OCI-LY3 (cell line): Measurements from ENCODE around the gene AHNAK.

ENCODE experiments used
- H2AFZ ChIP-seq: fragments of 200-600, 300-600 bp; shearing (Covaris generic); 2 replicates; pipeline ENCODE4 v1.6.0; 2014; ENCODE audit warnings: antibody characterized with exemption, low read depth, low read length
- H3K27ac ChIP-seq: fragments of 200-600, 300-600 bp; sonication (generic); 2 replicates; pipeline ENCODE4 v1.5.1; 2014; ENCODE audit warnings: mild to moderate bottlenecking, low read length, moderate library complexity, mixed read lengths
- H3K27me3 ChIP-seq: fragments of 200-600, 300-600 bp; sonication (generic); 2 replicates; pipeline ENCODE4 v1.6.1; 2014; ENCODE audit warnings: low read depth, low read length, mixed read lengths
- H3K36me3 ChIP-seq: fragments of 200-600, 300-600 bp; sonication (generic); replicated peaks from 2 replicates; pipeline ENCODE3; 2014; ENCODE audit warnings: low read depth, low read length, mixed read lengths
- H3K4me1 ChIP-seq: fragments of 300-600, 200-600 bp; sonication (generic); 2 replicates; pipeline ENCODE4 v1.6.1; 2014; ENCODE audit warnings: low read length, mixed read lengths
- H3K4me2 ChIP-seq: fragments of 200-600, 300-600 bp; sonication (generic); 2 replicates; pipeline ENCODE4 v1.6.1; 2014; ENCODE audit warnings: low read length, mixed read lengths
- H3K4me3 ChIP-seq: fragments of 300-600, 200-600 bp; sonication (generic); 2 replicates; pipeline ENCODE4 v1.5.1; 2014; ENCODE audit warnings: antibody characterized with exemption, mild to moderate bottlenecking, low read length, moderate library complexity
- H3K79me2 ChIP-seq: fragments of 300-600, 200-600 bp; shearing (Covaris generic); 2 replicates; pipeline ENCODE4 v1.6.1; 2014; ENCODE audit warnings: mild to moderate bottlenecking, low read length, mixed read lengths
- H3K9ac ChIP-seq: fragments of 300-600, 200-600 bp; shearing (Covaris generic); 2 replicates; pipeline ENCODE4 v1.6.0; 2014; ENCODE audit warnings: mild to moderate bottlenecking, low read length, moderate library complexity
- H3K9me3 ChIP-seq: fragments of 200-600, 300-600 bp; shearing (Covaris generic); 2 replicates; pipeline ENCODE4 v1.6.1; 2014; ENCODE audit warnings: low read length, mixed read lengths; ENCODE audit not compliant: insufficient read depth
- H4K20me1 ChIP-seq: fragments of 200-600, 300-600 bp; sonication (generic); 2 replicates; pipeline ENCODE4 v1.6.1; 2016; ENCODE audit warnings: low read length, mixed read lengths; ENCODE audit not compliant: insufficient read depth
- CTCF ChIP-seq: fragments of 200-600, 300-600 bp; sonication (generic); IDR thresholded peaks from 2 replicates; pipeline ENCODE4 v1.5.1; 2014; ENCODE audit warnings: antibody characterized with exemption, low read length, low read depth
- EZH2phosphoT487 ChIP-seq: fragments of 200-600 bp; shearing (Covaris generic); IDR thresholded peaks from 2 replicates; pipeline ENCODE4 v1.6.1; 2018; ENCODE audit warnings: antibody characterized with exemption, mixed run types, low read depth

The AHNAK gene

GRCh38 chr11:62536301-62536957, 10.2 kb downstream of the AHNAK start:
- no peak overlapping the region for H3K4me3 ChIP-seq
- peaks cover 96% of the 10 kb centered on the region for H4K20me1 ChIP-seq
- peaks cover 60% of the 10 kb centered on the region for H3K36me3 ChIP-seq
- H2AFZ ChIP-seq = no peak overlapping the region
- H3K27ac ChIP-seq = no peak overlapping the region
- H3K27me3 ChIP-seq = no peaks in the 10 kb centered on the region
- H3K4me2 ChIP-seq = no peak overlapping the region
- no peak for TF ChIP-seq EZH2phosphoT487
- TF ChIP-seq CTCF = no peak
- peaks cover 60% of the 10 kb centered on the region for H3K79me2 ChIP-seq
- peaks cover 29% of the 10 kb centered on the region for H3K4me1 ChIP-seq
- no peaks in the 10 kb centered on the region for H3K9me3 ChIP-seq
- H3K9ac ChIP-seq = no peak overlapping the region

- Histone ChIP-seq H3K4me3 (no peak overlapping the region), H4K20me1 (peaks cover 98% of the 10 kb centered on the region), H3K9me3 (no peaks in the 10 kb centered on the region), H3K27me3 (no peaks in the 10 kb centered on the region), H3K9ac (no peak overlapping the region), H2AFZ (no peak overlapping the region), H3K4me2 (no peak overlapping the region), H3K4me1 (peaks cover 24% of the 10 kb centered on the region), H3K79me2 (peaks cover 58% of the 10 kb centered on the region), H3K27ac (no peak overlapping the region), H3K36me3 (peaks cover 67% of the 10 kb centered on the region)
- TF ChIP-seq CTCF = no peak
- no peak for TF ChIP-seq EZH2phosphoT487
Measured at GRCh38 chr11:62535802-62536201, 10.8 kb downstream of the AHNAK start.

- Histone ChIP-seq H3K36me3 (peaks cover 70% of the 10 kb centered on the region), H4K20me1 (peaks cover 98% of the 10 kb centered on the region), H3K27ac (no peak overlapping the region), H3K4me1 (peaks cover 17% of the 10 kb centered on the region), H3K27me3 (no peaks in the 10 kb centered on the region), H3K9me3 (no peaks in the 10 kb centered on the region), H3K4me3 (no peak overlapping the region), H3K9ac (no peak overlapping the region), H2AFZ (no peak overlapping the region), H3K4me2 (no peak overlapping the region), H3K79me2 (peaks cover 54% of the 10 kb centered on the region)
- TF ChIP-seq CTCF (no peak), EZH2phosphoT487 (no peak)
Measured at GRCh38 chr11:62534779-62535545, 11.6 kb downstream of the AHNAK start.

- H3K36me3 ChIP-seq = peaks cover 70% of the 10 kb centered on the region
- peaks cover 95% of the 10 kb centered on the region for H4K20me1 ChIP-seq
- no peak overlapping the region for H2AFZ ChIP-seq
- H3K4me1 ChIP-seq = no peaks in the 10 kb centered on the region
- no peaks in the 10 kb centered on the region for H3K9me3 ChIP-seq
- no peak overlapping the region for H3K4me2 ChIP-seq
- H3K9ac ChIP-seq = no peak overlapping the region
- no peak for TF ChIP-seq CTCF
- TF ChIP-seq EZH2phosphoT487 = no peak
- H3K27ac ChIP-seq = no peak overlapping the region
- peaks cover 35% of the 10 kb centered on the region for H3K79me2 ChIP-seq
- no peaks in the 10 kb centered on the region for H3K27me3 ChIP-seq
- no peak overlapping the region for H3K4me3 ChIP-seq
Measured at GRCh38 chr11:62532096-62532495, 14.5 kb downstream of the AHNAK start.
